Activated CD8-positive, alpha-beta memory T cell treated with anti-CD3 and anti-CD28 coated beads, Interleukin-2, amount 10 ng/mL, durations not matched to agents 7 days and 5 days (primary cell): Measurements from ENCODE around the gene ST7. TPM values are rescaled to one million over a fixed set of nuclear protein-coding genes. Genes with fewer than 3 reads are reported as not detected.

Experiments
- ATAC-seq: fragments of 150-1000 bp; cut with Tn5 transposase; one replicate; pipeline ENCODE4 v1.10.0; 2021; ENCODE audit warnings: moderate library complexity
- CTCF ChIA-PET: fragments of 350-600 bp; sonication (Branson Sonifier 250); formaldehyde crosslinking; loops from one replicate; lab custom pipeline; 2021; ENCODE audit warnings: antibody characterized with exemption; lab: Charles Lee
- DNase-seq: peaks from one replicate; pipeline ENCODE4 v3.0.0-alpha.2; 2020
- H3K27ac Mint-ChIP-seq: one replicate; pipeline ENCODE4 v1.8.0; 2021; ENCODE audit warnings: mild to moderate bottlenecking, mixed read lengths
- H3K27me3 Mint-ChIP-seq: one replicate; pipeline ENCODE4 v1.8.0; 2021; ENCODE audit warnings: mixed read lengths
- H3K36me3 Mint-ChIP-seq: one replicate; pipeline ENCODE4 v1.8.0; 2021; ENCODE audit warnings: mild to moderate bottlenecking, mixed read lengths
- H3K4me1 Mint-ChIP-seq: one replicate; pipeline ENCODE4 v1.8.0; 2021; ENCODE audit warnings: mixed read lengths
- H3K4me3 Mint-ChIP-seq: one replicate; pipeline ENCODE4 v1.8.0; 2021; ENCODE audit warnings: mild to moderate bottlenecking, moderate library complexity, mixed read lengths
- H3K9me3 Mint-ChIP-seq: one replicate; pipeline ENCODE4 v1.8.0; 2022; ENCODE audit warnings: low read depth, mixed read lengths
- total RNA-seq, 2 experiments: library from RNA; stranded (reverse); gene quantifications; one replicate each; pipeline ENCODE4 v1.2.3, GENCODE V29; 2021

The ST7 gene
- total RNA-seq, 2 experiments from 2014 or later, result 7.2 to 12.8 TPM

DNA sequence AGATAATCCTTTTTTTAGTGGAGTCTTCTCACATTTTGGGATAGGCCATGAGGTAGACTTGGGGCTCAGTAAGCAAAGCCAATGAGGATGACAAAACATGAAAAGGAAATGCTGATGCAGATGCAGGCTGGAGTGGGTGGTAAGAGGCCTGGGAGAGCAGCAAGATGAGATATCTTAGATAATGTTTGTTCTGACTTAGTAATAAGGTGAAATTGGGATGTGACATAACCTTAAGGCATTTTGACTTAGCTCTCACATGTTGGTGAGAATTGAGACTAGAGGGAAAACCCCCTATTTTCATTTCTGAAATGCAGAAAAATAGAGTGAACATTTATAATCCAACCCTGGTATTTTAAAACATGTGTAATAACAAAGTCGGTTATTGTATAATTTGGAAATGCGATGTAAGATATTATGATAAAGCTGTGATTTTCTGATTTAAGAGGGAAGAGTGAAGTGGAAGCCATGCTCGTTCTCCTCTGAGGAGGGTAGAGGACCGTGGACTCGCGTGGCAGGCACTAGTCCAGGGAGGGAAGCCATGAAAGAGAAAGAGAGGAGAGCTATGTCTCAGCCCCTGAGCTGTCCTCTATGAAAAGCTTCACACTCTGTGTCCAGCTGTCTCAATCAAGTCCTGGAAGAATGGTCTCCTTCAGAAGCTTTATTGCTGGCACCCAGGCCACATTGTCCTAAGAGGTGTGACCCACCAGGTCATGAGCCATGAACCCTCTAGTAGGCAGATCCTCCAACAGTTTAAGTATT lies 57.3 kb downstream of the ST7 start:
- CTCF ChIA-PET, result interaction anchor here (0.9 to 2.4 kb wide), 6 partner anchors 21 to 117 kb away, joined by 3 to 7 read pairs (median 4); no protein-coding TSS in a partner anchor
- Mint-ChIP-seq H3K9me3 (no peaks in the 10 kb centered on the region), H3K36me3 (no peaks in the 10 kb centered on the region), H3K4me3 (no peak overlapping the region), H3K27me3 (peaks cover 44% of the 10 kb centered on the region), H3K27ac (no peak overlapping the region), H3K4me1 (peaks cover 51% of the 10 kb centered on the region)
- DNase-seq (no peak), ATAC-seq (no peak)

DNA sequence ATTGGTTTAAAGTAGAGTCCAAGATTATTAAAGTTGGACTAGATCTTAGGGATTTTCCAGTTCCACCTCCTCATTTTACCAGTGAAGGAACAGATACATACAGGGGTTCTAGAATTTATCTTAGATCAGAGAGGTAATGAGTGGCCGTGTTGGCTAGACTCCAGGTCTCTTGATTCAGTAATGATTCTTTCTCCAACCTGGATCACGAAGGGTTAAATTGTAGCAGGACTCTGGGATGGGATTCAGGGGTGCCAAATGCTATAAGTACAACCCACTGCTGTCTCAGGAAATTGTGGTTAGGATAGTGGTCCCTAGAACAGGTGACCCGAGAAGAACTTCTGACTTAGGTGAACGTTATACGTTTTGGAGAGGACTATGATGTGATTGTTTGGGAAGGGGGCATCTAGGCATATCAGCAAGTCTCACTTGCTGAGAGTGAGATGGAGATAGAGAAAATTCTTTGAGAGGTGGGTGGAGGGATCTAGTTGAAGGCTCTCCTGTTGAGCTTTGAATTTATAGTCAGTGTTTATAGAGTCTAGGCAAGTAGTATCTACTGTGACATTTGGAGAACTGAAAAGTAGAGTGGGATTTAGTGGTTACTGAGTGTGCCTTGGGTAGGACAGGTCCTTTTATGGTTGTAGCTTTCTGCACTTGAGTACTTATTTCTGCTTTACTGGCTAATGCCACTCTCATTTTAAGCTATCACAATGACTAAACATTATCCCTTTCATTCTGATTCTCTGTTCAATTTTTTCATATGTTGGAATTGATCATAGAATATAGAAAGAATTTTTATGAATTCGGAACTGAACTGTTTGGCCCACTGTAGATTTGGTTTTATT lies 58.3 kb downstream of the ST7 start:
- H3K27me3 Mint-ChIP-seq, result peaks cover 40% of the 10 kb centered on the region
- no peak overlapping the region for H3K4me3 Mint-ChIP-seq
- peaks cover 54% of the 10 kb centered on the region for H3K4me1 Mint-ChIP-seq
- H3K9me3 Mint-ChIP-seq, result no peaks in the 10 kb centered on the region
- CTCF ChIA-PET, result interaction anchor here (0.7 to 2.4 kb wide), 7 partner anchors 22 to 121 kb away, joined by 3 to 12 read pairs (median 4); no protein-coding TSS in a partner anchor
- H3K36me3 Mint-ChIP-seq, result no peaks in the 10 kb centered on the region
- ATAC-seq (peak; percentile 49), DNase-seq (no peak)
- no peak overlapping the region for H3K27ac Mint-ChIP-seq

DNA sequence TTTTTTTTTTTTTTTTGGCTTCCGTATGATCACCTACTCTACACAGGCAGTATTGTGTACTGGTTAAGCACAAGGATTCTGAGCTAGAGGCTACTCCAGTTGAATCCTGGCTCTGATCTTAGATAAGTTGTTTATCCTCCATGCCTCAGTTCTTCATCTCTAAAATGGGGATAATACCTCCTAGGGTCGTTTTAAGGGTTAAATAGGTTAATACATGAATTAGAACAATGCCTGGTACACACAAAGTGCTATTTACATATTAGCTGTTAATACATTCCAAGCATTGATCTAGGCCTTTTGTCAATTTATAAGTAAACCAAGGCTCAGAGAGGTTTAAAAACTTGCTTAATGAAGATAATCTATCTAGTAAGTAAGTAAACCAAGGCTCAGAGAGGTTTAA lies 59.0 kb downstream of the ST7 start:
- Mint-ChIP-seq H3K4me3 (no peak overlapping the region), H3K27me3 (peaks cover 36% of the 10 kb centered on the region), H3K9me3 (no peaks in the 10 kb centered on the region)

DNA sequence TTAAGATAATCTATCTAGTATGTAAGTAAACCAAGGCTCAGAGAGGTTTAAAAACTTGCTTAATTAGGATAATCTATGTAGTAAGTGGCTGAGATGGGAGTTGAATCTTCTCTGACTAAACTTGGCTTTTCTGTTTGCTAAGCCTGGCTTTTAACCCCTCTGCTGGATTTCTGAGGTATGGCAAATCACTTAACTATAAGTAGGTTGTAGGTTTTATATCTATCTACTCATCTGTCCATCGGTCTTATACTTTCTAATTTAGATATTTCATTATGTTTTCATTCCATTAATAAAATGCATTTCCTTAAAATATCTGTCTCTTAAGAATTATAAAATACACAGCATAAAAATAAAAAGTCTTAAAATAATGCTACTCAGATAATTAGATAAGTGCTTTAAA lies 59.4 kb downstream of the ST7 start:
- Mint-ChIP-seq H3K4me1 (peaks cover 51% of the 10 kb centered on the region), H3K9me3 (no peaks in the 10 kb centered on the region), H3K27me3 (peaks cover 36% of the 10 kb centered on the region), H3K4me3 (no peak overlapping the region), H3K36me3 (no peaks in the 10 kb centered on the region), H3K27ac (no peak overlapping the region)
- CTCF ChIA-PET, result interaction anchor here (1.0 to 2.4 kb wide), 6 partner anchors 24 to 115 kb away, joined by 3 to 12 read pairs (median 8); no protein-coding TSS in a partner anchor
- DNase-seq (no peak), ATAC-seq (no peak)

More for the DNA sequence above, 59.0 kb downstream of the ST7 start:
- no peak overlapping the region for H3K27ac Mint-ChIP-seq
- ATAC-seq (no peak), DNase-seq (no peak)
- CTCF ChIA-PET, result interaction anchor here (0.7 to 2.4 kb wide), 6 partner anchors 23 to 121 kb away, joined by 3 to 12 read pairs (median 6); no protein-coding TSS in a partner anchor
- H3K4me1 Mint-ChIP-seq, result peaks cover 52% of the 10 kb centered on the region
- H3K36me3 Mint-ChIP-seq, result no peaks in the 10 kb centered on the region

DNA sequence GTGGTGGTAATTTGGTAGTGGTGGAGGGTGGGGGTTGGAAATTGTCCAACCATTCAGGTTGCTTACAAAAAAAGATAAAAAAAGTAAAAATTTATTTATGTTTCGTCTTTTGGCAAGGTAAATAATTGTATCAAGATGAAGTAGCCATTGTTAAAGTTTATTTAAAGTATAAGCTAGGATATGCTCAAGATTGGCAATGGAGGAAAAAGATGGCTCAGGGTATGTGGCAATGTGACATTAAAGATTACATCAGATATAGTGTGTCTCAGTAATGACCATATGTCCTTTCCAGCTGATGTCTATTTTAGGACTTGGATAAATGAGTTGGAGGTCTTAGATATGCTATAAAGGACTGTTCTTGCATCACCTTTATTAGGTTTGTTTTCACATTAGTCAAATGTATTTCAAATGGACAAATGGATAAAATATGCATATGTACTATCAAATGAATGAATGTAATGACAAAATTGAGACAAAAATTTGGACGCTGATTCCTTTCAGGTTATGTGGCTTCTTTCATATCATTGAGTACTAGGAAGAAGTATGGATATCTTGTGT lies 60.9 kb downstream of the ST7 start:
- ATAC-seq (no peak), DNase-seq (no peak)
- H3K27me3 Mint-ChIP-seq, result peaks cover 27% of the 10 kb centered on the region
- peaks cover 44% of the 10 kb centered on the region for H3K4me1 Mint-ChIP-seq
- no peaks in the 10 kb centered on the region for H3K9me3 Mint-ChIP-seq
- H3K4me3 Mint-ChIP-seq, result no peak overlapping the region
- H3K36me3 Mint-ChIP-seq, result no peaks in the 10 kb centered on the region
- CTCF ChIA-PET, result interaction anchor here (0.7 to 2.0 kb wide), 3 partner anchors 24 to 82 kb away, joined by 3 to 9 read pairs (median 3); no protein-coding TSS in a partner anchor
- no peak overlapping the region for H3K27ac Mint-ChIP-seq

DNA sequence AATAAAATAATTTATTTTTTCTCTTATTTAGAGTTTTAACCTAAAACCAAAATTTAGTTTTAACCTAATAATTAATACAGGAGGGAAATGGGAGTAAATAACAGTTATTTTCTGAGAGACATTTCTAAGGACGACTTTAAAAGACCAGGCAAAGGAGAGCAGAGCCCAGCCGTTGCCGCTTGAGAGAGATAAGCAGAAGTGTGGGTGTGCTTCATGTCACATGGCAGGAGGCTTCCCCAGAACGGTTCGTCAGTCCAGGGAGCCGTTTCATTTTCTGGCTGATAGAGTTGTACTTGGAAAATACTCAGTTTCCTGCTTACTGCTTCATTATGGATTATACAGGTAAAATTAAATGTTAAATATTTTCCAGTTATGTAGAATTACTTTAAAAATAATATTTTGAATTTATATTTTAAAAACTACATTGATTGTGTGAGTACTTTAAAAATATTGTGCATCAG lies 61.4 kb downstream of the ST7 start:
- Mint-ChIP-seq H3K27ac (no peak overlapping the region), H3K4me1 (peaks cover 38% of the 10 kb centered on the region), H3K36me3 (no peaks in the 10 kb centered on the region), H3K9me3 (no peaks in the 10 kb centered on the region), H3K4me3 (no peak overlapping the region), H3K27me3 (peaks cover 26% of the 10 kb centered on the region)
- DNase-seq (no peak), ATAC-seq (no peak)
- CTCF ChIA-PET, result interaction anchor here (0.7 to 2.0 kb wide), 2 partner anchors 23 to 29 kb away, joined by 3 to 9 read pairs; no protein-coding TSS in a partner anchor

DNA sequence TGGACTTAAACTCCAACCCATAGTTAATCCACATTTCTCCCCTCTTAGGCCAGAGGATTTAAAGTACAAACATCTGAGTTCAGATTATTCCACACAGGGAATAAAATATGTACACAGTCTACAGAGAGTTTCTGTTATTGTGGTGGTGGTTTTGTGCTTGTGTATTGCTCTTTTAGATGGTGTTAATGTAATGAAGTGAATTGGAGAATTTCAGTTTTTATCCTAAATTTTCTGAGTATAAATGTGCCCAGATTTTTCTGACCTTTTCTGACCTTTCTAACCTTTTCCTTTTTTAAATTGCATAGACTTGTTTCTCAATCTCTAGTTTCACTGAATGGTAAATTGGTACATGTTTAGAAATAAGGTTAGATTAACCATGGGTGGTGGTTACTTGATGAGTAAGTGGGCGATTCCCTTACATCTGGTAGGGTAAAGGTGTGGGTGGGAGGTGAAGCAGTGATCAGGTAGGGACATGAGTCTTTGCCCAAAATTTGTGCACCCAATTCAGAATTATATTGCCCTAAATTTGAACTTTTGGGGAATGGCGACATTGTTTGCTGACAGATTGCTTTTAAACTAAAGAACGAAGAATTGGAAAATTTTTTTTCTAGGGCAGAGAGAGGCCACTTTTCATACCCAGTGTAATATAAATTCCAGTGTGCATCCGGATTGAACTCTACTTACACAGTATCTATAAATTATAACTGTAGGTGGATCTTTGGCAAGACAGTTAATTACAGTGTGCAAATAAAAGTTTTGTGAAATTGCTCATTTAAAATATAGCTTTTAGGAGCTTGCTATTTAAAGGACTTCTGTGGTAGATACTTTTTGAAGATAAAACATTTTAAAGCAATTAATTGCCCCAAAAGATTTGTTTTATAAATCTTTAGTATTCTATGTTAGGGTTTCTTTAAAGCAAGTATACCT lies 62.2 kb downstream of the ST7 start:
- H3K27ac Mint-ChIP-seq, result no peak overlapping the region
- H3K4me1 Mint-ChIP-seq, result peaks cover 30% of the 10 kb centered on the region
- DNase-seq, result no peak
- ATAC-seq, result no peak
- H3K4me3 Mint-ChIP-seq, result no peak overlapping the region
- no peaks in the 10 kb centered on the region for H3K9me3 Mint-ChIP-seq
- peaks cover 20% of the 10 kb centered on the region for H3K27me3 Mint-ChIP-seq
- CTCF ChIA-PET, result no interaction called here
- no peaks in the 10 kb centered on the region for H3K36me3 Mint-ChIP-seq

DNA sequence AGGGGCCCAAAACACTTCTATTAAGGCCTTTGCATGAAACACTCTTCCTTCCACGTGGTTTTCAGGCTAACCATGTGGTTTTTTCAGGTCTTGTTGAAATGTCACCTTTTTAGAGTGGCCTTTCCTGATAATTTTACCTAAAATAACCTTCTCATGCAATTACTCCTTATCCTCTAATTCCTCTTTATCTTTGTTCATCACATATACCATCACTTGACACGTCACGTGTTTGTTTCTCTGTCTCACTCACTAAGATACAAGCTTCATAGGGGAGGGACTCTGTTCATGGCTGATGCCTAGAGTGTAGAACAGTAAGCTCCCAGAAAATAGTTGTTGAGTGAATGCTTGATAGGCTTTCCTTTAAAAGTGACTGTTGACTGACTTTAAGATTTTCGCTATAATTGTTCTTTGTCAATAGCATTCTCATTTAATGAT lies 63.7 kb downstream of the ST7 start:
- H3K4me1 Mint-ChIP-seq, result peaks cover 16% of the 10 kb centered on the region
- peaks cover 6% of the 10 kb centered on the region for H3K27me3 Mint-ChIP-seq
- H3K9me3 Mint-ChIP-seq, result no peaks in the 10 kb centered on the region
- CTCF ChIA-PET, result no interaction called here
- no peak overlapping the region for H3K27ac Mint-ChIP-seq
- ATAC-seq (no peak), DNase-seq (no peak)
- no peaks in the 10 kb centered on the region for H3K36me3 Mint-ChIP-seq
- no peak overlapping the region for H3K4me3 Mint-ChIP-seq

DNA sequence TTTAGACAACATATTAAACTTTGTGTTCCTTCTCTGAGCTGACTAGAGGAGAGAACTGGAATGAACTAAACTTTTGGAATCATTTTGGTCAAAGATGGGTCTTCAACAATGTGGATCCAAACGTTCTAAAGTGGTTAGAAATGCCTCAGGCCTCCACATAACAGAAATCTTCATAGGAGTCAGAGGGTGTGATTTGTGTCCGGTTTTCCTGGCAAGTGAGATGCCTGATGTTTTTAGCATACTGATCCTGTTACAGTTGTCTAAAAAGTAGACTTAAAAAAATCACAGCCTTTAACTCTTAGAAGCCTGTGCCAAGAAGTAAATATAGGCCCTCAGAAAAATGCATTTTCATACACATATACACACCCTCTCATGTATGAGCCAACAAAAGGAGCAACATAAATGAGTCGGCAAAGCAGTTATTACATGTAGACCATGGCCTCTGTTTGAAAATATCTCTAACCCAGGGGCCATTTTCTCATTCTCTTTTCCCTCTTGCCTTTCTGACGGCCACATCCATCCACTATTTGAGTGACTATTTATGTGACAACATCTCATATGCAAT lies 64.5 kb downstream of the ST7 start:
- H3K4me1 Mint-ChIP-seq, result peaks cover 16% of the 10 kb centered on the region
- no peak overlapping the region for H3K4me3 Mint-ChIP-seq
- ATAC-seq (no peak), DNase-seq (no peak)
- H3K27me3 Mint-ChIP-seq, result peaks cover 6% of the 10 kb centered on the region
- CTCF ChIA-PET, result no interaction called here
- H3K9me3 Mint-ChIP-seq, result no peaks in the 10 kb centered on the region
- no peaks in the 10 kb centered on the region for H3K36me3 Mint-ChIP-seq
- H3K27ac Mint-ChIP-seq, result no peak overlapping the region

DNA sequence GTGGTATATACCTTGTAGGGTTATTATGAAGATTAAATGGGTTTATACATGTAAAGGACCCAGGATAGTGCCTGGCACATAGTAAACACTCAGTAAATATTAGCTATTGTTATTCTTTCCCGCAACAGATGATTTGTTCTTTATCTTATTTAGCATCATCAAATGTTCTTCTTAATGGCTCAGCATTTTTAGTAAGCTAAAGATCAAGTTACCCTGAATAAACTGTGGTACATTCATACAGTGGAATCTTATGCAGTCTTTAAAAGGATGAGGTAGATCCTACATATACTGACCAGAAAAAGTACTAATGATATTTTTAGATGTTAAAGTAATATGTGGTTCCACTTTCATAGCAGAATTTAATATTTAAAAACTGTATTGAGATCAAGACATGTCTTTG lies 65.4 kb downstream of the ST7 start:
- Mint-ChIP-seq H3K4me1 (peaks cover 19% of the 10 kb centered on the region), H3K36me3 (no peaks in the 10 kb centered on the region), H3K27me3 (peaks cover 6% of the 10 kb centered on the region), H3K4me3 (no peak overlapping the region), H3K9me3 (no peaks in the 10 kb centered on the region), H3K27ac (no peak overlapping the region)
- ATAC-seq (no peak), DNase-seq (no peak)
- CTCF ChIA-PET, result interaction anchor here (1.3 to 1.6 kb wide), 2 partner anchors 14 to 121 kb away, joined by 5 read pairs; no protein-coding TSS in a partner anchor

DNA sequence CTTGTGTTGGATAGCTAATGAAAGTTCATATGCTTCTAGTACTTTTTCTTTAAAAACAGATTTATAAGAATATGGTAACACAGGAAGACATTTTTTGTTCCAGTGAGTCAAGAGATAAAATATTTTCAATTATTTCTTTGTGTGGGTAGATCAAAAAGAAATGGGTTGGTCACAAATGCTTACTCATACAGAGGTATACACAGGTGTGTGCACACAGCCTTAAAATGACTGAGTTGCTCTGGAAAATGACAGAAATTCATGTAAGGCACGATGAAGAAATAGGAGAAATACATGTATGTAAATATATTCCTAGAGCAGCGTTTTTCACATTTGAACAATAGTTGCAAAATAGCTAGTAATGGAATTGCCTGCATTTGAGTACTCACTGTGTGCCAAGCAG lies 66.0 kb downstream of the ST7 start:
- DNase-seq (no peak), ATAC-seq (no peak)
- Mint-ChIP-seq H3K4me1 (peaks cover 17% of the 10 kb centered on the region), H3K9me3 (no peaks in the 10 kb centered on the region), H3K27ac (no peak overlapping the region), H3K27me3 (peaks cover 6% of the 10 kb centered on the region), H3K36me3 (no peaks in the 10 kb centered on the region), H3K4me3 (no peak overlapping the region)
- CTCF ChIA-PET, result interaction anchor here (1.3 to 1.6 kb wide), 2 partner anchors 14 to 121 kb away, joined by 5 read pairs; no protein-coding TSS in a partner anchor
